Activated gamma-delta T cell (primary cell): ENCODE measurements around the gene DHRSX.
"Not testable (repeated sequence)": the region's sequence is repeated elsewhere in the genome, so short reads cannot be mapped to it uniquely, and the experiment has no call there.

Experiments
- DNase-seq: peaks from one replicate; lab custom pipeline; 2025; lab: John Stamatoyannopoulos, UW

Gene DHRSX

GRCh38 chrX:2351321-2351720, 149.5 kb downstream of the DHRSX start:
- DNase-seq, result no peak

GRCh38 chrX:2350703-2351102, 150.1 kb downstream of the DHRSX start:
- not testable (repeated sequence) for DNase-seq

GRCh38 chrX:2350036-2350435, 150.7 kb downstream of the DHRSX start:
- DNase-seq, result not testable (repeated sequence)

GRCh38 chrX:2348211-2348610, 152.6 kb downstream of the DHRSX start:
- no peak for DNase-seq

- DNase-seq, result no peak
These were observed 154.6 kb downstream of the DHRSX start for GRCh38 chrX:2346158-2346557.

GRCh38 chrX:2345562-2345961, 155.2 kb downstream of the DHRSX start:
- no peak for DNase-seq

- DNase-seq, result no peak
These were observed 157.4 kb downstream of the DHRSX start for GRCh38 chrX:2343413-2343812.

- no peak for DNase-seq
These were observed 157.9 kb downstream of the DHRSX start for GRCh38 chrX:2342874-2343273.

- no peak for DNase-seq
These were observed 158.5 kb downstream of the DHRSX start for GRCh38 chrX:2342281-2342688.

GRCh38 chrX:2340991-2341390, 159.8 kb downstream of the DHRSX start:
- no peak for DNase-seq

GRCh38 chrX:2336181-2336580, 164.6 kb downstream of the DHRSX start:
- no peak for DNase-seq

- DNase-seq, result no peak
These were observed 166.5 kb downstream of the DHRSX start for GRCh38 chrX:2334237-2334636.

- DNase-seq, result no peak
These were observed 168.5 kb downstream of the DHRSX start for GRCh38 chrX:2332252-2332651.

GRCh38 chrX:2330910-2331309, 169.9 kb downstream of the DHRSX start:
- no peak for DNase-seq

GRCh38 chrX:2330487-2330886, 170.3 kb downstream of the DHRSX start:
- DNase-seq, result no peak

GRCh38 chrX:2327423-2327822, 173.4 kb downstream of the DHRSX start:
- no peak for DNase-seq

GRCh38 chrX:2325076-2325784, 175.5 kb downstream of the DHRSX start:
- DNase-seq, result no peak

GRCh38 chrX:2324151-2324550, 176.6 kb downstream of the DHRSX start:
- no peak for DNase-seq

- no peak for DNase-seq
These were observed 179.4 kb downstream of the DHRSX start for GRCh38 chrX:2321411-2321810.

- DNase-seq, result no peak
These were observed 180.0 kb downstream of the DHRSX start for GRCh38 chrX:2320580-2321327.

- no peak for DNase-seq
These were observed 180.7 kb downstream of the DHRSX start for GRCh38 chrX:2320089-2320488.

GRCh38 chrX:2318371-2318770, 182.4 kb downstream of the DHRSX start:
- DNase-seq, result no peak

- DNase-seq, result no peak
These were observed 183.2 kb downstream of the DHRSX start for GRCh38 chrX:2317527-2318055.
